GM19463 (cell line): Measurements from ENCODE around the gene TSSK2.

Experiments used
- ATAC-seq: cut with Tn5 transposase; IDR thresholded peaks from one replicate; pipeline ENCODE4 v1.9.1; 2021; ENCODE audit warnings: mild to moderate bottlenecking, moderate library complexity; ENCODE audit not compliant: unreplicated experiment

Gene TSSK2

GRCh38 chr22:19167106-19167869 lies 36.2 kb downstream of the TSSK2 start:
- ATAC-seq = no peak

GRCh38 chr22:19168088-19168890 lies 37.2 kb downstream of the TSSK2 start:
- ATAC-seq = no peak

- no peak for ATAC-seq
Measured at GRCh38 chr22:19169002-19169946, 38.2 kb downstream of the TSSK2 start.

- ATAC-seq = no peak
Measured at GRCh38 chr22:19169947-19170318, 38.8 kb downstream of the TSSK2 start.

- no peak for ATAC-seq
Measured at GRCh38 chr22:19172213-19173046, 41.3 kb downstream of the TSSK2 start.

- ATAC-seq = no peak
Measured at GRCh38 chr22:19173047-19174035, 42.2 kb downstream of the TSSK2 start.

- no peak for ATAC-seq
Measured at GRCh38 chr22:19174106-19175025, 43.3 kb downstream of the TSSK2 start.

GRCh38 chr22:19175026-19175601 lies 44.0 kb downstream of the TSSK2 start:
- no peak for ATAC-seq

- no peak for ATAC-seq
Measured at GRCh38 chr22:19175602-19176174, 44.6 kb downstream of the TSSK2 start.

GRCh38 chr22:19176175-19176643 lies 45.1 kb downstream of the TSSK2 start:
- ATAC-seq = no peak

GRCh38 chr22:19176732-19177131 lies 45.6 kb downstream of the TSSK2 start:
- ATAC-seq = no peak

GRCh38 chr22:19177164-19178064 lies 46.3 kb downstream of the TSSK2 start:
- ATAC-seq = no peak

- peak; percentile 28 for ATAC-seq
Measured at GRCh38 chr22:19178065-19178656, 47.1 kb downstream of the TSSK2 start.

- peak; percentile 77 for ATAC-seq
Measured at GRCh38 chr22:19178657-19179496, 47.8 kb downstream of the TSSK2 start, which contains the start of gene SLC25A1. SLC25A1 (minus strand) TSS chr22:19178736; CDS start chr22:19178673, 63 bp downstream.
